ENCODE measurements around the gene RPA1. TPM values are rescaled to one million over a fixed set of nuclear protein-coding genes. Genes with fewer than 3 reads are reported as not detected.

Gene RPA1
- total RNA-seq, 1 donor from 2014 or later, result 72.0 TPM

GRCh38 chr17:1906662-1907101 is 76.9 kb downstream of the RPA1 start:
- Histone ChIP-seq H3K27me3 (ENCODE audit: low read depth) (peaks cover 42% of the 10 kb centered on the region), H3K9me3 (replicated peaks) (no peaks in the 10 kb centered on the region), H3K4me3 (no peak overlapping the region), H3K27ac (replicated peaks) (no peak overlapping the region), H3K36me3 (no peaks in the 10 kb centered on the region), H3K4me1 (peaks cover 33% of the 10 kb centered on the region)
- TF ChIP-seq CTCF (IDR thresholded peaks at IDR 0.05; ENCODE audit: borderline replicate concordance), result no peak
- intact Hi-C loops (cut with micrococcal nuclease), result no loop called here
- DNase-seq, result no peak

GRCh38 chr17:1907216-1907631 is 77.4 kb downstream of the RPA1 start:
- no peak overlapping the region for H3K4me3 ChIP-seq
- DNase-seq, result no peak
- TF ChIP-seq CTCF (IDR thresholded peaks at IDR 0.05; ENCODE audit: borderline replicate concordance), result no peak
- no peaks in the 10 kb centered on the region for H3K9me3 ChIP-seq (replicated peaks)
- intact Hi-C loops (cut with micrococcal nuclease), result no loop called here
- no peaks in the 10 kb centered on the region for H3K36me3 ChIP-seq
- H3K4me1 ChIP-seq, result peaks cover 33% of the 10 kb centered on the region
- H3K27me3 ChIP-seq (ENCODE audit: low read depth), result peaks cover 47% of the 10 kb centered on the region
- H3K27ac ChIP-seq (replicated peaks), result no peak overlapping the region

GRCh38 chr17:1907909-1908698 is 78.3 kb downstream of the RPA1 start:
- TF ChIP-seq CTCF (IDR thresholded peaks at IDR 0.05; ENCODE audit: borderline replicate concordance), result no peak

GRCh38 chr17:1908699-1909309 is 79.0 kb downstream of the RPA1 start:
- Histone ChIP-seq H3K36me3 (no peaks in the 10 kb centered on the region), H3K27ac (replicated peaks) (no peak overlapping the region), H3K27me3 (ENCODE audit: low read depth) (peaks cover 63% of the 10 kb centered on the region), H3K4me1 (peaks cover 33% of the 10 kb centered on the region), H3K9me3 (replicated peaks) (no peaks in the 10 kb centered on the region), H3K4me3 (peak overlapping the region; percentile 53)
- intact Hi-C loops (cut with micrococcal nuclease), result no loop called here
- peak; percentile 27 for DNase-seq
- TF ChIP-seq CTCF (IDR thresholded peaks at IDR 0.05; ENCODE audit: borderline replicate concordance), result peak; percentile 82

More at GRCh38 chr17:1907909-1908698, 78.3 kb downstream of the RPA1 start:
- DNase-seq, result no peak
- Histone ChIP-seq H3K36me3 (no peaks in the 10 kb centered on the region), H3K27me3 (ENCODE audit: low read depth) (peaks cover 56% of the 10 kb centered on the region), H3K4me3 (peak overlapping the region; percentile 53), H3K27ac (replicated peaks) (no peak overlapping the region), H3K9me3 (replicated peaks) (no peaks in the 10 kb centered on the region), H3K4me1 (peaks cover 33% of the 10 kb centered on the region)
- intact Hi-C loops (cut with micrococcal nuclease), result no loop called here

GRCh38 chr17:1909985-1910384 is 80.2 kb downstream of the RPA1 start:
- H3K4me3 ChIP-seq, result no peak overlapping the region
- H3K27me3 ChIP-seq (ENCODE audit: low read depth), result peaks cover 75% of the 10 kb centered on the region
- TF ChIP-seq CTCF (IDR thresholded peaks at IDR 0.05; ENCODE audit: borderline replicate concordance), result no peak
- H3K27ac ChIP-seq (replicated peaks), result no peak overlapping the region
- DNase-seq, result no peak
- no peaks in the 10 kb centered on the region for H3K36me3 ChIP-seq
- intact Hi-C loops (cut with micrococcal nuclease), result loop anchor here (10.0 kb wide), 1 partner anchor 115 kb away; the partner anchor contains the start of gene RTN4RL1
- H3K4me1 ChIP-seq, result peaks cover 24% of the 10 kb centered on the region
- H3K9me3 ChIP-seq (replicated peaks), result no peaks in the 10 kb centered on the region

All from left ventricle myocardium inferior (tissue), 1 donor.